KMS-11 (cell line): Measurements from ENCODE around the gene SRPRB.

ENCODE experiments used
- H2AFZ ChIP-seq: fragments of 200-600 bp; sonication (generic); 2 replicates; pipeline ENCODE4 v1.6.1; 2016; ENCODE audit warnings: antibody characterized with exemption, mixed run types, low read depth
- H3K27ac ChIP-seq: fragments of 200-600 bp; sonication (generic); 2 replicates; pipeline ENCODE4 v1.6.1; 2016; ENCODE audit warnings: mild to moderate bottlenecking, mixed run types
- H3K27me3 ChIP-seq: fragments of 200-600 bp; sonication (generic); 2 replicates; pipeline ENCODE4 v1.6.1; 2017; ENCODE audit warnings: mild to moderate bottlenecking, low read depth, mixed run types, moderate library complexity; ENCODE audit not compliant: insufficient read depth
- H3K36me3 ChIP-seq: fragments of 200-600 bp; sonication (generic); 2 replicates; pipeline ENCODE4 v1.6.1; 2017; ENCODE audit warnings: mild to moderate bottlenecking, mixed run types; ENCODE audit not compliant: insufficient read depth
- H3K4me1 ChIP-seq: fragments of 200-600 bp; sonication (generic); 2 replicates; pipeline ENCODE4 v1.6.1; 2016; ENCODE audit warnings: mild to moderate bottlenecking, low read depth, mixed run types; ENCODE audit not compliant: poor library complexity, severe bottlenecking
- H3K4me2 ChIP-seq: fragments of 200-600 bp; sonication (generic); 2 replicates; pipeline ENCODE4 v1.7.0; 2016; ENCODE audit warnings: mild to moderate bottlenecking, mixed run types
- H3K4me3 ChIP-seq: fragments of 200-600 bp; sonication (generic); IDR thresholded peaks from 2 replicates; pipeline ENCODE4 v1.6.1; 2017; ENCODE audit warnings: low read depth, low read length, mixed read lengths; ENCODE audit not compliant: insufficient read depth
- H3K79me2 ChIP-seq: fragments of 200-600 bp; sonication (generic); 2 replicates; pipeline ENCODE4 v1.6.1; 2016; ENCODE audit warnings: low read depth, mixed run types; ENCODE audit not compliant: insufficient read depth
- H3K9ac ChIP-seq: fragments of 200-600 bp; sonication (generic); 2 replicates; pipeline ENCODE4 v1.6.1; 2016; ENCODE audit warnings: mild to moderate bottlenecking, mixed run types
- H4K20me1 ChIP-seq: fragments of 200-600 bp; sonication (generic); 2 replicates; pipeline ENCODE4 v1.6.1; 2016; ENCODE audit warnings: mild to moderate bottlenecking, mixed run types; ENCODE audit not compliant: insufficient read depth
- TF ChIP-seq, protein P1 (sequence below): fragments of 200-600 bp; sonication (generic); conservative IDR thresholded peaks from 2 replicates; pipeline ENCODE4 v1.6.1; 2017; ENCODE audit warnings: low read depth, mild to moderate bottlenecking, antibody characterized with exemption, low read length, moderate library complexity, mixed read lengths

The SRPRB gene

DNA sequence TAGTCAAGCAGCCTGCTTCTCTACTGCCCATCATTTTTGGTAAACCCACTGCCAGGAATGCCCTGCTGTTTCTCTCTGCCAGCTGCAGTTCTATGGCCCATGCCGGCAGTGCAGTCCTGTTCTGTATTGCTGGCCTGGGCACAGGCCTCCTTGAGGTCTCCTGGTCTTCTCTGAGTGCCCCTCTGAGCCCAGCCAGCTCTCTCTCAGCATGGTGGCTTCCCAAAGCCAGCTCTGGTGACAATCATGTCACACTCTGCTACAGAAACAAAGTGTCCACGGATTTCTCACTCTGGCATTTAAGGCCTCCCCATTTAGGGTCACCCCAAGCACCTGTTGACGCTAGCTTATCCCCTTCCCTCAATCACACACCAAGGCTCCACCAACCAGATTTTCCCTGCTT, 24.5 kb downstream of the SRPRB start:
- TF ChIP-seq, protein P1, sequence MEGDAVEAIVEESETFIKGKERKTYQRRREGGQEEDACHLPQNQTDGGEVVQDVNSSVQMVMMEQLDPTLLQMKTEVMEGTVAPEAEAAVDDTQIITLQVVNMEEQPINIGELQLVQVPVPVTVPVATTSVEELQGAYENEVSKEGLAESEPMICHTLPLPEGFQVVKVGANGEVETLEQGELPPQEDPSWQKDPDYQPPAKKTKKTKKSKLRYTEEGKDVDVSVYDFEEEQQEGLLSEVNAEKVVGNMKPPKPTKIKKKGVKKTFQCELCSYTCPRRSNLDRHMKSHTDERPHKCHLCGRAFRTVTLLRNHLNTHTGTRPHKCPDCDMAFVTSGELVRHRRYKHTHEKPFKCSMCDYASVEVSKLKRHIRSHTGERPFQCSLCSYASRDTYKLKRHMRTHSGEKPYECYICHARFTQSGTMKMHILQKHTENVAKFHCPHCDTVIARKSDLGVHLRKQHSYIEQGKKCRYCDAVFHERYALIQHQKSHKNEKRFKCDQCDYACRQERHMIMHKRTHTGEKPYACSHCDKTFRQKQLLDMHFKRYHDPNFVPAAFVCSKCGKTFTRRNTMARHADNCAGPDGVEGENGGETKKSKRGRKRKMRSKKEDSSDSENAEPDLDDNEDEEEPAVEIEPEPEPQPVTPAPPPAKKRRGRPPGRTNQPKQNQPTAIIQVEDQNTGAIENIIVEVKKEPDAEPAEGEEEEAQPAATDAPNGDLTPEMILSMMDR, result no peak
- Histone ChIP-seq H3K4me1 (no peaks in the 10 kb centered on the region), H2AFZ (no peak overlapping the region), H3K79me2 (no peaks in the 10 kb centered on the region), H3K4me2 (no peak overlapping the region), H3K9ac (no peak overlapping the region), H3K27ac (no peak overlapping the region), H3K36me3 (no peaks in the 10 kb centered on the region), H3K27me3 (no peaks in the 10 kb centered on the region), H3K4me3 (no peak overlapping the region), H4K20me1 (no peaks in the 10 kb centered on the region)

- TF ChIP-seq, protein P1, result no peak
- Histone ChIP-seq H3K27me3 (no peaks in the 10 kb centered on the region), H3K4me3 (no peak overlapping the region), H2AFZ (no peak overlapping the region), H3K4me2 (no peak overlapping the region), H3K9ac (no peak overlapping the region), H4K20me1 (no peaks in the 10 kb centered on the region), H3K27ac (no peak overlapping the region), H3K4me1 (no peaks in the 10 kb centered on the region), H3K79me2 (no peaks in the 10 kb centered on the region), H3K36me3 (no peaks in the 10 kb centered on the region)
Measured at GRCh38 chr3:133831966-133832801, 26.6 kb downstream of the SRPRB start.

- TF ChIP-seq, protein P1, result no peak
- H3K79me2 ChIP-seq, result no peaks in the 10 kb centered on the region
- H3K27ac ChIP-seq, result no peak overlapping the region
- no peaks in the 10 kb centered on the region for H4K20me1 ChIP-seq
- H3K27me3 ChIP-seq, result no peaks in the 10 kb centered on the region
- no peak overlapping the region for H3K9ac ChIP-seq
- H2AFZ ChIP-seq, result no peak overlapping the region
- H3K36me3 ChIP-seq, result no peaks in the 10 kb centered on the region
- H3K4me2 ChIP-seq, result no peak overlapping the region
- H3K4me1 ChIP-seq, result no peaks in the 10 kb centered on the region
- no peak overlapping the region for H3K4me3 ChIP-seq
Measured at GRCh38 chr3:133832802-133833144, 27.2 kb downstream of the SRPRB start.

- TF ChIP-seq, protein P1, result no peak
- H2AFZ ChIP-seq, result no peak overlapping the region
- no peaks in the 10 kb centered on the region for H3K27me3 ChIP-seq
- no peak overlapping the region for H3K9ac ChIP-seq
- H3K79me2 ChIP-seq, result no peaks in the 10 kb centered on the region
- no peaks in the 10 kb centered on the region for H4K20me1 ChIP-seq
- no peak overlapping the region for H3K4me3 ChIP-seq
- H3K27ac ChIP-seq, result no peak overlapping the region
- H3K36me3 ChIP-seq, result no peaks in the 10 kb centered on the region
- H3K4me1 ChIP-seq, result no peaks in the 10 kb centered on the region
- H3K4me2 ChIP-seq, result no peak overlapping the region
Measured at GRCh38 chr3:133833267-133833666, 27.7 kb downstream of the SRPRB start.
